SK-N-SH (cell line): ENCODE results near the gene SCYGR5. TPM values are rescaled to one million over a fixed set of nuclear protein-coding genes. Genes with fewer than 3 reads are reported as not detected.

Experiments used
- CTCF ChIA-PET: fragments of 300-600, 350-600 bp; formaldehyde crosslinking; extraction: SDS; loops from one replicate; lab custom pipeline; 2021; lab: Yijun Ruan, JAX
- POLR2A ChIA-PET: fragments of 350-600 bp; sonication (Branson Sonifier 250); formaldehyde crosslinking; extraction: SDS; loops from one replicate; lab custom pipeline; 2020; ENCODE audit warnings: antibody characterized with exemption, inconsistent platforms; lab: Yijun Ruan, JAX
- DNase-seq: peaks from one replicate; pipeline ENCODE4 v3.0.0; 2012
- H2AFZ ChIP-seq: fragments of 200-600 bp; sonication (generic); 2 replicates; pipeline ENCODE4 v1.8.1; 2016; ENCODE audit warnings: antibody characterized with exemption, mild to moderate bottlenecking, low read depth
- H3F3A ChIP-seq: fragments of 200-600 bp; sonication (generic); replicated peaks from 2 replicates; pipeline ENCODE3; 2016; ENCODE audit warnings: antibody characterized with exemption, mild to moderate bottlenecking; ENCODE audit not compliant: insufficient read depth
- H3K27ac ChIP-seq, 2 experiments: fragments of 200-500 bp in 1 of 2; fragments of 200-600 bp in 1 of 2; sonication (Bioruptor generic) in 1 of 2; sonication (generic), shearing (Covaris generic) in 1 of 2; 2 replicates each; pipeline versions ENCODE4 v1.5.1 to v1.6.1; 2014 to 2016; ENCODE audit warnings: low read depth in 2 of 2, inconsistent platforms in 1 of 2, low read length in 1 of 2, mild to moderate bottlenecking in 1 of 2, mixed read lengths in 1 of 2
- H3K27me3 ChIP-seq: fragments of 200-600 bp; sonication (generic), shearing (Covaris generic); 2 replicates; pipeline ENCODE4 v1.6.1; 2016; ENCODE audit warnings: mixed run types; ENCODE audit not compliant: insufficient read depth
- H3K36me3 ChIP-seq, 2 experiments: fragments of 200-500 bp in 1 of 2; fragments of 200-600 bp in 1 of 2; sonication (Bioruptor generic) in 1 of 2; sonication (generic) in 1 of 2; replicated peaks in 1 of 2; 2 replicates each; pipeline versions ENCODE3 to v1.5.1; 2014 to 2016; ENCODE audit warnings: low read length in 1 of 2, mild to moderate bottlenecking in 1 of 2; ENCODE audit not compliant: insufficient read depth in 2 of 2, control insufficient read depth in 1 of 2
- H3K4me1 ChIP-seq, 2 experiments: fragments of 200-500 bp in 1 of 2; fragments of 200-600 bp in 1 of 2; sonication (Bioruptor generic) in 1 of 2; sonication (generic), shearing (Covaris generic) in 1 of 2; 2 replicates each; pipeline versions ENCODE4 v1.5.1 to v1.6.1; 2014 to 2016; ENCODE audit warnings: low read depth in 1 of 2, low read length in 1 of 2, mixed run types in 1 of 2; ENCODE audit not compliant: insufficient read depth in 2 of 2, control insufficient read depth in 1 of 2
- H3K4me2 ChIP-seq: fragments of 200-600 bp; sonication (generic), shearing (Covaris generic); 2 replicates; pipeline ENCODE4 v1.6.1; 2017; ENCODE audit warnings: mixed run types
- H3K4me3 ChIP-seq, 2 experiments: fragments of 200-500 bp in 1 of 2; fragments of 200-600 bp in 1 of 2; sonication (Bioruptor generic) in 1 of 2; sonication (generic), shearing (Covaris generic) in 1 of 2; 2 replicates each; pipeline versions ENCODE4 v1.5.1 to v1.8.1; 2014 to 2016; ENCODE audit warnings: low read depth in 2 of 2, inconsistent platforms in 1 of 2, low read length in 1 of 2, mild to moderate bottlenecking in 1 of 2, mixed read lengths in 1 of 2, moderate library complexity in 1 of 2
- H3K79me2 ChIP-seq: fragments of 200-600 bp; sonication (generic); 2 replicates; pipeline ENCODE4 v1.8.1; 2017; ENCODE audit warnings: mild to moderate bottlenecking; ENCODE audit not compliant: insufficient read depth
- H3K9ac ChIP-seq: fragments of 200-600 bp; sonication (generic); 2 replicates; pipeline ENCODE4 v1.6.1; 2017; ENCODE audit warnings: mixed run types
- H3K9me2 ChIP-seq: fragments of 200-600 bp; sonication (generic); 2 replicates; pipeline ENCODE4 v1.6.1; 2017; ENCODE audit warnings: mixed run types
- H3K9me3 ChIP-seq: fragments of 200-600 bp; sonication (generic); 2 replicates; pipeline ENCODE4 v1.6.1; 2017; ENCODE audit warnings: mixed run types, mild to moderate bottlenecking, moderate library complexity
- H4K20me1 ChIP-seq: fragments of 200-600 bp; sonication (generic); 2 replicates; pipeline ENCODE4 v1.6.1; 2017; ENCODE audit warnings: mild to moderate bottlenecking, mixed run types; ENCODE audit not compliant: insufficient read depth
- CHD2 ChIP-seq: fragments of 150-350 bp; IDR thresholded peaks from 2 replicates; pipeline ENCODE4 v1.6.1; 2018; ENCODE audit warnings: low read length; ENCODE audit not compliant: partially characterized antibody
- CTCF ChIP-seq: fragments of 200-600 bp; sonication (generic); IDR thresholded peaks from 2 replicates; pipeline ENCODE4 v1.6.1; 2017; ENCODE audit warnings: antibody characterized with exemption, mild to moderate bottlenecking, moderate library complexity
- EZH2phosphoT487 ChIP-seq: fragments of 200-600 bp; sonication (generic); IDR thresholded peaks from 2 replicates; pipeline ENCODE4 v1.6.1; 2017; ENCODE audit warnings: low read depth, mixed run types, mild to moderate bottlenecking, antibody characterized with exemption, moderate library complexity, borderline replicate concordance
- FOSL2 ChIP-seq: IDR thresholded peaks from 2 replicates; pipeline ENCODE4 v1.4.0; 2012; ENCODE audit warnings: low read depth, mild to moderate bottlenecking, moderate library complexity, borderline replicate concordance
- FOXJ3 ChIP-seq: sonication (generic); formaldehyde crosslinking; IDR thresholded peaks from 2 replicates; pipeline ENCODE4 v1.5.1; 2020; ENCODE audit warnings: mild to moderate bottlenecking, missing genetic modification reagents
- FOXM1 ChIP-seq: IDR thresholded peaks from 2 replicates; pipeline ENCODE4 v1.4.0; 2012; ENCODE audit warnings: low read depth, mild to moderate bottlenecking
- GABPA ChIP-seq: IDR thresholded peaks from 2 replicates; pipeline ENCODE4 v1.4.0; 2012; ENCODE audit warnings: low read depth, mild to moderate bottlenecking
- GATA2 ChIP-seq: sonication (generic); formaldehyde crosslinking; IDR thresholded peaks from 2 replicates; pipeline ENCODE4 v1.5.0; 2020; ENCODE audit warnings: mild to moderate bottlenecking, missing genetic modification reagents
- JUND ChIP-seq: IDR thresholded peaks from 2 replicates; pipeline ENCODE4 v1.4.0; 2012
- MAX ChIP-seq: IDR thresholded peaks from 2 replicates; pipeline ENCODE4 v1.4.0; 2012; ENCODE audit warnings: low read depth
- NFIC ChIP-seq: IDR thresholded peaks from 2 replicates; pipeline ENCODE4 v1.4.0; 2012; ENCODE audit warnings: borderline replicate concordance
- NRF1 ChIP-seq: IDR thresholded peaks from 2 replicates; pipeline ENCODE4 v1.6.1; 2012; ENCODE audit warnings: low read depth, mild to moderate bottlenecking, low read length
- PBX3 ChIP-seq: IDR thresholded peaks from 2 replicates; pipeline ENCODE4; 2012
- SIN3A ChIP-seq: IDR thresholded peaks from 2 replicates; pipeline ENCODE4 v1.6.1; 2012; ENCODE audit warnings: low read depth, mild to moderate bottlenecking, low read length, moderate library complexity, borderline replicate concordance
- SMC3 ChIP-seq: IDR thresholded peaks from 2 replicates; pipeline ENCODE4 v1.6.1; 2012; ENCODE audit warnings: low read depth, low read length, improper control_type of control experiment
- USF2 ChIP-seq: fragments of 150-350 bp; IDR thresholded peaks from 2 replicates; pipeline ENCODE4 v1.6.1; 2017; ENCODE audit warnings: antibody characterized with exemption, low read length, low read depth, borderline replicate concordance
- WGBS: methylation state at CpG from one replicate; pipeline ENCODE4 v1.1.6; 2017; ENCODE audit warnings: low lambda C conversion rate; 5-methylcytosine and 5-hydroxymethylcytosine counted together
- polyA plus RNA-seq, 3 experiments: library from polyadenylated mRNA; depleted of rRNA; stranded (reverse); fragments of >200 nt; gene quantifications; 2 replicates each; pipeline ENCODE4 v1.2.3, GENCODE V29; 2012

SCYGR5 gene
- polyA plus RNA-seq, 1 of the 3 experiments (the other 2 are of a cell fraction): not detected

- WGBS: 18% methylated on average over 2 of the region's 2 CpGs
- no peak overlapping the region for H3K4me3 ChIP-seq
- no peaks in the 10 kb centered on the region for H3K4me1 ChIP-seq
- ChIA-PET CTCF (no interaction called here), POLR2A (no interaction called here)
- no peak overlapping the region for H3K4me2 ChIP-seq
- H3K27me3 ChIP-seq: no peaks in the 10 kb centered on the region
- no peak overlapping the region for H3K27ac ChIP-seq
- H4K20me1 ChIP-seq: no peaks in the 10 kb centered on the region
- H3K9me3 ChIP-seq: no peaks in the 10 kb centered on the region
- no peak overlapping the region for H3K9ac ChIP-seq
- no peaks in the 10 kb centered on the region for H3K36me3 ChIP-seq
- H3K9me2 ChIP-seq: no peaks in the 10 kb centered on the region
- H3K79me2 ChIP-seq: no peaks in the 10 kb centered on the region
- no peaks in the 10 kb centered on the region for H3F3A ChIP-seq
- DNase-seq: no peak
- peak overlapping the region; percentile 66; the same call in 1 of the 2 replicates for H2AFZ ChIP-seq
- TF ChIP-seq NFIC (no peak), SMC3 (no peak)
These were observed 23.9 kb upstream of the SCYGR5 start for GRCh38 chr2:227642656-227643055.

- no peak overlapping the region for H3K9ac ChIP-seq
- WGBS: 58% methylated on average over 5 of the region's 5 CpGs
- no peak overlapping the region for H3K27ac ChIP-seq
- H3K4me2 ChIP-seq: no peak overlapping the region
- no peaks in the 10 kb centered on the region for H3F3A ChIP-seq
- H3K36me3 ChIP-seq: no peaks in the 10 kb centered on the region
- H3K79me2 ChIP-seq: no peaks in the 10 kb centered on the region
- POLR2A ChIA-PET: no interaction called here
- H3K9me3 ChIP-seq: no peaks in the 10 kb centered on the region
- no peak overlapping the region for H3K4me3 ChIP-seq
- H3K4me1 ChIP-seq: no peaks in the 10 kb centered on the region
- no peaks in the 10 kb centered on the region for H3K9me2 ChIP-seq
- no peaks in the 10 kb centered on the region for H4K20me1 ChIP-seq
- CTCF ChIA-PET: interaction anchor here (1.0 to 1.3 kb wide), 2 partner anchors 14 to 122 kb away, joined by 3 read pairs; no protein-coding TSS in a partner anchor
- H3K27me3 ChIP-seq: no peaks in the 10 kb centered on the region
- DNase-seq: no peak
- no peak for TF ChIP-seq CHD2
- no peak overlapping the region for H2AFZ ChIP-seq
These were observed 22.5 kb upstream of the SCYGR5 start for GRCh38 chr2:227643990-227644551.

GRCh38 chr2:227653419-227653818, 13.2 kb upstream of the SCYGR5 start:
- POLR2A ChIA-PET: no interaction called here
- Histone ChIP-seq H3K9me3 (no peaks in the 10 kb centered on the region), H3K9ac (no peak overlapping the region), H3K4me3 (no peak overlapping the region), H3K27ac (no peak overlapping the region), H3F3A (no peaks in the 10 kb centered on the region), H4K20me1 (no peaks in the 10 kb centered on the region), H3K36me3 (no peaks in the 10 kb centered on the region), H3K27me3 (no peaks in the 10 kb centered on the region), H3K4me2 (no peak overlapping the region), H2AFZ (no peak overlapping the region), H3K9me2 (no peaks in the 10 kb centered on the region), H3K79me2 (no peaks in the 10 kb centered on the region), H3K4me1 (no peaks in the 10 kb centered on the region)
- TF ChIP-seq USF2 (no peak), SMC3 (no peak), PBX3 (no peak), FOXJ3 (CRISPR knock-in tag) (no peak), MAX (no peak), GABPA (no peak), JUND (no peak), FOXM1 (no peak), CTCF (no peak), FOSL2 (no peak), EZH2phosphoT487 (no peak), SIN3A (no peak), NRF1 (no peak), GATA2 (CRISPR knock-in tag) (no peak), CHD2 (no peak)
- DNase-seq: no peak
- CTCF ChIA-PET: interaction anchor here (1.5 kb wide), 2 partner anchors 174 to 248 kb away, joined by 4 read pairs; no protein-coding TSS in a partner anchor
- WGBS: 13% methylated on average over 4 of the region's 4 CpGs
